HG02943 (cell line): ENCODE results near the gene ARID5B.

Experiments used
- ATAC-seq: cut with Tn5 transposase; IDR thresholded peaks from one replicate; pipeline ENCODE4 v1.9.1; 2021; ENCODE audit warnings: mild to moderate bottlenecking, low read depth, moderate library complexity; ENCODE audit not compliant: unreplicated experiment

The ARID5B gene

GRCh38 chr10:61983255-61983654 lies 81.8 kb downstream of the ARID5B start:
- ATAC-seq = no peak

GRCh38 chr10:61984803-61985418 lies 83.4 kb downstream of the ARID5B start:
- ATAC-seq = no peak

- no peak for ATAC-seq
Observed at GRCh38 chr10:61985715-61986114, 84.2 kb downstream of the ARID5B start.

GRCh38 chr10:61986382-61986781 lies 84.9 kb downstream of the ARID5B start:
- ATAC-seq = no peak

- no peak for ATAC-seq
Observed at GRCh38 chr10:61986788-61987492, 85.4 kb downstream of the ARID5B start.

- ATAC-seq = peak; percentile 16
Observed at GRCh38 chr10:61987537-61987936, 86.0 kb downstream of the ARID5B start.

- ATAC-seq = peak; percentile 98
Observed at GRCh38 chr10:61987951-61988379, 86.5 kb downstream of the ARID5B start.

- no peak for ATAC-seq
Observed at GRCh38 chr10:61989995-61990760, 88.7 kb downstream of the ARID5B start.

GRCh38 chr10:61990761-61991135 lies 89.2 kb downstream of the ARID5B start:
- no peak for ATAC-seq

GRCh38 chr10:61991166-61991565 lies 89.7 kb downstream of the ARID5B start:
- no peak for ATAC-seq

- no peak for ATAC-seq
Observed at GRCh38 chr10:61992059-61992460, 90.6 kb downstream of the ARID5B start.

GRCh38 chr10:61992671-61993668 lies 91.5 kb downstream of the ARID5B start:
- ATAC-seq = no peak

GRCh38 chr10:61993711-61994401 lies 92.4 kb downstream of the ARID5B start:
- no peak for ATAC-seq

GRCh38 chr10:61994405-61995219 lies 93.1 kb downstream of the ARID5B start:
- no peak for ATAC-seq

GRCh38 chr10:61995220-61995503 lies 93.7 kb downstream of the ARID5B start:
- ATAC-seq = no peak

GRCh38 chr10:61998937-61999336 lies 97.4 kb downstream of the ARID5B start:
- ATAC-seq = no peak

GRCh38 chr10:62000037-62000603 lies 98.6 kb downstream of the ARID5B start:
- ATAC-seq = peak; percentile 85

- ATAC-seq = no peak
Observed at GRCh38 chr10:62000726-62001125, 99.2 kb downstream of the ARID5B start.

GRCh38 chr10:62001898-62002297 lies 100.4 kb downstream of the ARID5B start:
- no peak for ATAC-seq
